Limb (tissue), 2 donors: ENCODE data around the gene ZMAT3.
"Not testable (repeated sequence)": the region's sequence is repeated elsewhere in the genome, so short reads cannot be mapped to it uniquely, and the experiment has no call there.

Source experiments
- DNase-seq, 2 donors: peaks; one replicate each; pipeline ENCODE4 v3.0.0-alpha.2; 2016; ENCODE audit errors: extremely low spot score in 2 of 2

Gene ZMAT3

DNA sequence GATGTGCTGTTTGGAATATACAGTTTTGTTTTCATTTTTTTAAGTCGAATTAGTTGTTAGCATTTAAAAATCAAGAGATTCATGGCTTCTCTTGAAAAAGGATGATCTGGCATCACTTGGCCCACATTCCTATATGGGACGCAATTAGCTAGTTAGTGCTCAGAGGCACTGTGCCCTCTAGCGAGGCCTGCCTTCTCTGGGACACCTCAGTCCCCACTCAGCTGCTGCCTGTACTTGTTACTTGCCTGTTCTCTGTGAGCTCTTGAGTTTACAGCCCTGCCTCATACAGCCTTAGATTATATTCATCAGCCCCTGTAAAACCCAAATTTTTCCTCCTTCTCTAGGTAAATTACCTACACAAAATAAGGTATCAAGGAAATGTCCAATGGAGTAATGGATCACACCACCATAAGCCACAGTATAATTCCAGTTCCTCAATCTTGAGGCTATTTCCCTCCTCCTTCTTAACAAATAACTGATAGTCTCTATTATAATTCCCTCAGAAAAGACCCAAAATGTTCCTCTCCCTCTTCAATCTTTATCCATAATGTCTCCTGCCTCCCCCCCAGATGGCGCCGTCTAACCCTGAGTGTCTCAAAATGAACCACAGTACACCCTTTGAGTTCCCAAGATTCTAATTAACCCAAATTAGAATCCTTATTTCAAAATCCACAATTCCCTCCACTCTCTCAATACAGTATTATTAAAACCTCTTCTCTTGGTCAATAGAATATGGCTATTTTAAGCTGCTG is 2.7 kb downstream of the ZMAT3 start:
- no peak for DNase-seq

DNA sequence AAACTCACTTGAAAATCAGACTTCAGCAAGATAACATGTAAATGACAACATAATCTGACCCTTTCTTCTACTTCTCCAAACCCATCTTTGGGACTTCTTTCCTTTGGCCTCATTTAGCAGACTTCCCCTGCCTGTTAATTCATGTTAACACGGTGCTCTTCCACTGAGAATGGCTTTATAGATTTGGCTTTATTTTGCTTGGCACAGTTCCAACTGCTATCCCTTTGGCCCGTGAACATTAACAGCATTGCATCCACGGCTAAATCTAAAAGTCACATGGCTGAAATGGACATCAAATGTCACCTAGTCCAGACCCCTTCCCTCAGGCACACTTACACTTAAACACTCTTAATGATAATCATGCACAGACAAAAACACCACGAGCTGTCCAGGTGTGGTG is 3.8 kb downstream of the ZMAT3 start:
- DNase-seq: no peak

DNA sequence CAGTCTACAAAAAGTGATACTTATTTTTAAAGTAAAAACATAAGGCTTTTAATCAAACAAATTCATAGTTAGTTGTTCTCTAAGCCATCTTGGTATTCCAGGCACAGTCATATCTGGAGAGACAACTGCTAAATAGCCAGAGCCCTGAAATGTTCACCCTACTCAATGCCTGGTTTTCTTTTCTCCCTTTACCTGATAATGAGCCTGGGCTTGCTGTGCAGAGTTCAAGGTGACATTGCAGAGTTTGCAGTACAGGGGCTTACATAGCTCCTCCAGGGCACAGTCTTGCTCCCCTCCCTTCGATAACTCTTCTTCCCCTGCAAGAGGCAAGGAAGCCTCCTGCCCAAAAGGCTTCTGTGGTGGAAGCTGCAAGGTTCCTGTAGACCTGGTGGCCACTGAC is 4.3 kb downstream of the ZMAT3 start:
- no peak for DNase-seq

DNA sequence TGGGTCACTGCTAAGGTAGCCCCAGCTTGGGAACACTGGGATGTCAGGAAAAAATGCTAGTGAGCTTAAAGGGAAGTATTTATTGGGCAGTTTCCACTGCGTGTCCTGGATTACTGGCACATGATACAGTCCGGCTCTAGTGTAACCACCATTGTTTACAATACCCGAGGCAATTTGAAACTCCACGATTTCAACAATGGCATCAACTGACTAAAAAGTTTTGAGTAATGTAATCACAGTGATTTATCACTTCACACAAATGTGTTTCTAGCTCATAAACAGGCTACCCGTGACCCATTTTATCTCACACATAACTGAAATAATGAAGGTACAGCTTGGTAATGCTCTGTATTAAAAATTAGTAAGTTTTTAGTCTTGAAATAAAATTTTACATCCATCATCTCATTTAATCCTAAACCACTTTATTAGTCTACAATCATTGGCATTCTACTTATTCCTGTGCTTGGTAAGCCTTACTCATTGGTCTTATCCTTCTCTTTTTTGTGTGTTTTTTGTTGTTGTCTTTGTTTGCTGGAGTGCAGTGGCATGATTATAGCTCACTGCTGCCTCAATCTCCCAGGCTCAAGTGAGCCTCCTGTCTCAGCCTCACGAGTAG is 7.6 kb downstream of the ZMAT3 start:
- DNase-seq: no peak

DNA sequence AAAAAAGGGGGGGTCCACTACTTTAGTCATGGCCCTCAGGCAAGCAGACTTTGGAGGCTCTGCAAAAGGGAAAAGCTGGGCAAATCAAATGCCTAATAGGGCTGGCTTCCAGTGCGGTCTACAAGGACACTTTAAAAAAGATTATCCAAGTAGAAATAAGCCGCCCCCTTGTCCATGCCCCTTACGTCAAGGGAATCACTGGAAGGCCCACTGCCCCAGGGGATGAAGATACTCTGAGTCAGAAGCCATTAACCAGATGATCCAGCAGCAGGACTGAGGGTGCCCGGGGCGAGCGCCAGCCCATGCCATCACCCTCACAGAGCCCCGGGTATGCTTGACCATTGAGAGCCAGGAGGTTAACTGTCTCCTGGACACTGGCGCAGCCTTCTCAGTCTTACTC is 15.3 kb downstream of the ZMAT3 start:
- DNase-seq: no peak

DNA sequence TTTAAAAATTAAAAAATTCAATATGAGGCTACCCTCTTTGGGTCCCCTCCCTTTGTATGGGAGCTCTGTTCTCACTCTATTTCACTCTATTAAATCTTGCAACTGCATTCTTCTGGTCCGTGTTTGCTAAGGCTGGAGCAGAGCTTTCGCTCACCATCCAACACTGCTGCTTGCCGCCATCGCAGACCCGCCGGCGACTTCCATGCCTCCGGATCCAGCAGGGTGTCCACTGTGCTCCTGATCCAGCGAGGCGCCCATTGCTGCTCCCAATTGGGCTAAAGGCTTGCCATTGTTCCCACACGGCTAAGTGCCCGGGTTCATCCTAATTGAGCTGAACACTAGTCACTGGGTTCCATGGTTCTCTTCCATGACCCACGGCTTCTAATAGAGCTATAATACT is 17.0 kb downstream of the ZMAT3 start:
- not testable (repeated sequence) for DNase-seq

DNA sequence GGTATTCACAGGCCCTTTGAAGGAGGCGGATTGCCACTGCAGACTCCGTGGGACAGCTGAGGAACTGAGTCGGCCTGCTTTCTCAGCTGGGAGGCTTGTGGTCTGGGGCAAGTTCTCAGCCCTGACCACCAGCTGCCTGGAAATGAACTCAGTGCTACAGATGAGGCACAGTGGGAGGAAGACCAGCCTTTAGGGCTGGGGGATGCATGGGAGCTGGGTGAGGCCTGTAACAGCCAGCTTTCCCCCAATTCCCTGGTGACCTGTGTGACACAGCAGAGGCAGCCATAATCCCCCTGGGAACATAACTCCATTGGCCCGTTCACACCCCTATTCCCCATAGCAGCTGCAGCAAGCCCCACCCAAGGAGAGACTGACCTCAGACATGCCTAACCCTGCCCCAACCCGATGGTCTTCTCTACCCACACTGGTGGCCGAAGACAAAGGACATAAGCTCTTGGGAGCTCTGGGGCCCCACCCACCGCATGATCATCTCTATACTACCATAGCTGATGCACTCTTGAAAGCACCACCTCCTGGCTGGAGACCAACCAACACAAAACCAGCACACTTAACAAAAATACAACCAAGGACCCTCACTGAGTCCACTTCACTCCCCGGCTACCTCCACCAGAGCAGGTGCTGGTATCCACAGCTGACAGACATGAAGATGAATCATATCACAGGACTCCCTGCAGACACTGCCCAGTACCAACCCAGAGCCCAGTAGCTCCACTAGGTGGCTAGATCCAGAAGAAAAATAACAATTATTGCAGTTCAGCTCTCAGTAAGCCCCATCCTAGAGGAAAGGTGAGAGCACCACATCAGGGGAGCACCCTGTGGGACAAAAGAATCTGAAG is 24.9 kb downstream of the ZMAT3 start:
- DNase-seq: no peak

DNA sequence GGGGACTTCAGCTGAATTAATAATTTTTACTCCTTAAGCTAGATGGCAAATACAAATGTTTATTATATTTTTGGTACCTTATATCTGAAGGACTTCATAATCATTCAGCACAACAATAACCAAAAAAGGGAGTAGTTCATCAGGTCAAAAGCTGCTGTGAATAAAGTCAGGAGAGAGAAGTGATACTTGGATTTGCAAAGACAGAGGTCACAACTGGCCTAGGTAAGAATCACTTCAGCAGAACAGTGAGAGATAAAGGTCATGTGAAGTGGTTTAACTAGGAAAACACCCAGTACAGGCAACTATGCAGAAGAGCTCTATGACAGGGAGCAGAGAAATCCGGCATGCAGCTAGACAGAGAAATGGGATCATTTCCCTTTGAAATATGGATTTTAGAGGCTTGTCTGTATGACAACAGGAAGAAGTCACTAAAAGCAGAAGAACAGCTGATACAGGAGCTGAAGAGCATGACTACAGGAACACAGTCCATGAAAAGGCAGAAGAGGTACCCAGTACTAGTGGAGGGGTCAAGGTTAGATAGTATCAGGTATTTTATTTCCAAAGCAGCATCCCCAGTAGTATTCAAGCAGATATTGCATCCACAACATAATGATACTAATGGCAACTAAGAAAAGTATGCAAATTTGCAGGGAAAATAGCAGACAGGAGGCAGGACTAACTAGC is 25.7 kb downstream of the ZMAT3 start:
- DNase-seq: no peak

DNA sequence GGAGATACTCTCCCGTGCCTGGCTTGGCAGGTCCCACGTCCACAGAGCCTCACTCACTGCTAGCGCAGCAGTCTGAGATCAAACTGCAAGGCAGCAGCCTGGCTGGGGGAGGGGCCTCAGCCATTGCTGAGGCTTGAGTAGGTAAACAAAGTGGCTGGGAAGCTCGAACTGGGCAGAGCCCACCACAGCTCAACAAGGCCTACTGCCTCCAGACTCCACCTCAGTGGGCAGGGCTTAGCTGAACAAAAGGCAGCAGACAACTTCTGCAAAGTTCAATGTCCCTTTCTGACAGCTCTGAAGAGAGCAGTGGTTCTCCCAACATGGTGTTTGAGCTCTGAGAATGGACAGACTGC is 32.7 kb downstream of the ZMAT3 start:
- DNase-seq: not testable (repeated sequence)

DNA sequence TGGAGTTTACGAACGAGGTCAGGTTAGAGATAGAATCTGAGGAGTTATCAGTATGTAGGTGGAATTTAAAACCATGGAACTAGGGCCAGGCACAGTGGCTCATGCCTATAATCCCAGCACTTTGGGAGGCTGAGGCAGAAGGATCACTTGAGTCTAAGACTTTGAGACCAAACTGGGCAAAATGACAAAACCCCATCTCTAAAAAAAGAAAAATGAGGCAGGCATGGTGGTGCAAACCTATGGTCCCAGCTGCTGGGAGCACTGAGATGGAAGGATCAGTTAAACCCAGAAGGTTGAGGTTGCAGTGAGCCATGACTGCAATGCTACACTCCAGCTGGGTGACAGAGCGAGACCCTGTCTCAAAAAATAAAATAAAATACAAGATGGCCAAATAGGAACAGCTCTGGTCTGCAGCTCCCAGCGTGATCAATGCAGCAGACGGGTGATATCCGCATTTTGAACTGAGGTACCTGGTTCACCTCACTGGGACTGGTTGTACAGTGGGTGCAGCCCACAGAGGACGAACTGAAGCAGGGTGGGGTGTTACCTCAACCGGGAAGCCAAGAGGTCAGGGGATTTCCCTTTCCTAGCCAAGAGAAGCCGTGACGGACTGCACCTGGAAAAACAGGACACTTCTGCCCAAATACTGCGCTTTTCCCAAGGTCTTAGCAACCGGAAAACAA is 33.3 kb downstream of the ZMAT3 start:
- DNase-seq: no peak

DNA sequence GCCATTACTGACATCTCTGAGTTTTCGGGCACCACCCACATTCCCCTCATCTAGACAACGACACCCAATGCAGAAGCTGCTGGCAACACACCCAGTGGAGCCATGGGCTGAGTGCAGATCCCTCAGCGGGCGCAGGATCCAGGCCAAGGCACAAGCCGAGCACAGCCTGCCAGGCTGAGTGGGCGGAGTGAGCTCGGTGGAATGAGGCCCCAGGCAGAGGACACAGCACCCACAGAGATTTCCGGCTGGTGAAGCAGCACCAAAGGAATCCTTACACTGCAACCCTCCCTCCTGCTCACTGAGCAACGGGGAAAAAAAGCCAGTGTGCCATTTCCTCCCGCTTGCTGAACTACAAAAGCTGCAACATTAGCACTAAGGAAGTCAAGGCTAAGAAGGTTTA is 34.3 kb downstream of the ZMAT3 start:
- DNase-seq: no peak

DNA sequence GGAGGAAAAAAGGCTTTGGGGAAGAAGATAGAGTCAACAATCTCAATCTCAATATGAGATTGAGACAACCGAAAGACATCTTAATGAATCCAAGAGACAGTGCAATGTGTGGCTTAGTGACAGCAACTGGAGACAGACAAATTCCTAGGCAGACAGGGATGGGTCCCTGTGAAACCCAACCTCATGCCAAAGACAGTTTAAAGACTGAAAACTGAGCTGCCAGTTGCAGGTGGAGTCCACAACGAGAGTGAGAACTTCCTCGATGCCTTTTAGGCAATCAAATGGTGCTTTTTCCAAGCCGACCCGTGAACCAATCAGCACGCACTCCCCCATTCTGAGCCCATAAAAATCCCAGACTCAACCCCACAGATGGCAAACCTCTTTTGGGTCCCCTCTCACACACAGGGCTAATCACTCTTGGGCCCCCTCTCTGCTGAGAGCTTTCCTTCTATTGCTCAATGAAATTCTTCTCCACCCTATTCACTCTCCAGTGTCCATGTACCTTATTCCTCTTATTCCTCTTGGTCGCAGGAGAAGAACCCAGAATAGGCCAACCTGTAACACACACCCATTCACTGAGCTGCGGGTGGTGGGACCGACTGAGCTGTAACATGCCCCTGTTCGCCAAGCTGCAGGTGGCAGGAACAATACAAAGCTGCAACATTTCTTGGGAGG is 34.8 kb downstream of the ZMAT3 start:
- DNase-seq: no peak

DNA sequence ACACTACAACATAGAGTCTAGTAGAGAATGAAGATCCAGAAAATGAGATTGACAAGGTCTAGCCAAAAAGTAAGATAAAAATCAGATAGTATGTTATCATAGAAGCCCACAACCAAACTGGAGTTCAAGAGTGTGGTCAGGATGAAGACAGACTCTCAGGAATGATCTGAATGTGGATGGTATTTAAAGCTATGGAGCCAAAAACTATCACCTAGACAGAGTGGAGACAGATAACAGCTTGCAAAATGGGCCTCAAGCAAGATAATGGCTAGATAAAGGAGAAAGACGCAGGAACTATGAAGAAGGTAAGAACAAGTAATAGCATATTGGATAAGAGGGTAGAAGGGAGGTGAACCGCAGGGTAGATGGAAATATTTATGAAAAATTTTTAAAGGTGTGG is 35.4 kb downstream of the ZMAT3 start:
- no peak for DNase-seq

DNA sequence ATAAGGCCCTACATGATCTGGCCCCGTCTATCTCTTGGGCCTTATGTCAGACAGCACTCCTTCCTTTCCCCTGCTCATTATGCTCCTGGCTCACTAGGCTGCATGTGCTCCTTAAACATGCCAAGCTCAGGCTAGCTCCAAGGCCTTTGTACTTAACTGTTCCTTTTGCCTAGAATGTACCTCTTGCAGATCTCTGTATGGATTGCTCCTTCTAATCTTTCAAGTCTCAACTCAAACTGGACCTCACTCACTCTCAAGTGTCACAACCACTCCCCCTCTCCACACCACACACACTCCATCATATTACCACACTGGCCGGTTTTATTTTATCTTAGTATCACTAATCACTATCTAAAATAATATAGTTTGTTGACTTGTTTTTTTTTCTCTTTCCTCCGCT is 36.4 kb downstream of the ZMAT3 start:
- DNase-seq: no peak

DNA sequence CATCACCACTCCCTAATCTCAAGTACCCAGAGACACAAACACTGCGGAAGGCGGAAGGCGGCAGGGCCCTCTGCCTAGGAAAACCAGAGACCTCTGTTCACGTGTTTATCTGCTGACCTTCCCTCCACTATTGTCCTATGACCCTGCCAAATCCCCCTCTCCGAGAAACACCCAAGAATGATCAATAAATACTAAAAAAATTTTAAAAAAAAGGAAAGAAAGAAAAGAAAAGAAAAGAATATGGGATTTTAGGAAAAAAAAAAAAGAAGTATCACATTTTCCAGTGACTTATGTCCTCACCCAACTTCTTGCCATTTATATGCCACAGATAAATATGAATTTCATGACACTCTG is 38.3 kb downstream of the ZMAT3 start:
- DNase-seq: not testable (repeated sequence)

DNA sequence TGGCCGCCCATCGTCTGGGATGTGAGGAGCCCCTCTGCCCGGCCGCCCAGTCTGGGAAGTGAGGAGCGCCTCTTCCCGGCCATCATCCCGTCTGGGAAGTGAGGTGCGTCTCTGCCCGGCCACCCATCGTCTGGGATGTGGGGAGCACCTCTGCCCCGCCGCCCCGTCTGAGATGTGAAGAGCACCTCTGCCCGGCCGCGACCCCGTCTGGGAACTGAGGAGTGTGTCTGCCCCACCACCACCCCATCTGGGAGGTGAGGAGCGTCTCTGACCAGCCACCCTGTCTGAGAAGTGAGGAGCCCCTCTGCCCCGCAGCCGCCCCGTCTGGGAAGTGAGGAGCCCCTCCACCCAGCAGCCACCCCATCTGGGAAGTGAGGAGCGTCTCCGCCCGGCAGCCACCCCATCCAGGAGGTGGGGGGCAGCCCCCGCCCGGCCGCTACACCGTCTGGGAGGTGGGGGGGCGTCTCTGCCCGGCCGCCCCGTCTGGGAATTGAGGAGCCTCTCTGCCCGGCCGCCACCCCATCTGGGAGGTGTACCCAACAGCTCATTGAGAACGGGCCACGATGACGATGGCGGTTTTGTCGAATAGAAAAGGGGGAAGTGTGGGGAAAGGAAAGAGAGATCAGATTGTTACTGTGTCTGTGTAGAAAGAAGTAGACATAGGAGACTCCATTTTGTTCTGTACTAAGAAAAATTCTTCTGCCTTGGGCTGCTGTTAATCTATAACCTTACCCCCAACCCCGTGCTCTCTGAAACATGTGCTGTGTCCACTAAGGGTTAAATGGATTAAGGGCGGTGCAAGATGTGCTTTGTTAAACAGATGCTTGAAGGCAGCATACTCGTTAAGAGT is 38.9 kb downstream of the ZMAT3 start:
- not testable (repeated sequence) for DNase-seq

DNA sequence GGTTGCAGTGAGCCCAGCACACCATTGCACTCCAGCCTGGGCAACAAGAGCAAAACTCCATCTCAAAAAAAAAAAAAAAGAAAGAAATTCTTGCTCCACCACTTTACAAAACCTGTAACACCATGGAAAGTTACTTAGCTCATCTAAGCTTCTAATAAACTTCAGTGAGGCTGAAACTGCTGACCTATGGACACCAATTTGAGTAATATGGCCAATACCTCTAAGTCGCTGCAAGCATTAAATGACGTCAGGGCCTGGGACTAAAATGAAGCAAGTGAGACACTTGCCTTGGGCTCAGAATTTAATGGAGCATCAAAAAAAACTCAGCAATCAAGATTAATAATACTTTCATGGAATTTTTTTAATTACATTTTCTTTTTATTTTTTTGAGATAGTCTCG is 42.5 kb downstream of the ZMAT3 start:
- DNase-seq: no peak

DNA sequence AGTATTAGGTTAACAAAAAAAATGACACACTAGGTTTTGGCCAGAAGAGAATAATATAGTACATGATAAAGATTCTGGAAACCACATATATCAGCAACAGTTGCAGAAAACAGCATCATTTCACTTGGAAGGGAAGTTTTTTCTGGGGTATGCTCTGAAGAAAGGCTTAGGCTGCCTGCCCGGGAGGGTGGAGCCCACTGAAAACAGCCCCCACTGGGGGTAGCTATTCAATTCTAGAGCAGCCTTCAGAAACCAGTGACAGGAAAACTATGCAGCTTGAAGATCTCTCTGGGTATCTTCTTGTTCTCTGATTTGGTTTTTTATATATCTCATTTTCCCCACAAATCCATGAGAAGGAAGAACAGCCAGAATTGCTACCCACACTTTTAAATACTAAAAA is 43.2 kb downstream of the ZMAT3 start:
- no peak for DNase-seq

DNA sequence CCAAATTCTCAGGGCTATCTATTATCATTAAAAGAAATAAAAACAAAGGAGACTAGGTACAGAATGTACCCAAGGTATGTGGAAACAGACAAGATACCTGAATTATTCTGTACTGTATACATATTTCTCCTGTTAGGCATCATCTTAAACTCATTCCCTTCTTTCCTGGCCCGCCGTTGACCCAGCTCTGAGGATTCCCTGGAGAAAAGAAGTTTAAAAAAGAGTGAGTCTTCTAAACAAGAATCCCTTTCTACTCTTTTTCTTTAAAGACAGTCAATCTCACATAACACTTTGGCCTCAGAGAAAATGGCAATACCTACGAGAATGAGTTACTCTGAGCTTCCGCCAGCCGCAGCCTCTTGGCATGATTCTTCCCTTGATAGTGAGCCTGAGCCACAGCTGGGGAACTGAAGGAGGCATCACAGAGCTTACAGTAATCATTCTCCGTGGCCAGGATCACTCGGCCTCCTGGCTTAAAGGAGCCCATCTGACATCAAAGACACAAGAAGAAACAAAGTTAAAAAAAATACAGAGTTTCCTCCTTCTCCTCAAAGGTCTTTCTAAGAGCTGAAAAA is 44.2 kb downstream of the ZMAT3 start:
- DNase-seq: no peak

DNA sequence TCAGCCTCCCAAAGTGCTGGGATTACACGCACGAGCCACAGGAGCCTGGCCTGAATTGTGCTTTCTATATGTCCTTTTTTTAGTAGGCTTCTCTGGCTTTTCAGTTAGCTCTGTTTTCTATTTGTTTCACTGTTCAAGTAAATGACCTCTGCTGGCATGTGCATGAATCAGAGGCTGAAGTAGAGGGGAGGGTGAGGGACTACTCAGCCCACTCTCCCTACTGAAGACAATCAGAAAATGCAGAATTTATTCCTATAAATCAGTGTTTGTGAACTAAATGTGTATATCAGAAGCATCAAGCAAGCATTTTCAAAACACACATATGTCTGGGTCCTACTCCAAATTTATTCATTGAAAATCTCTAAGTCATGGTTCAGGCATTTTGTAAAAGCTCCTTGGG is 45.0 kb downstream of the ZMAT3 start:
- no peak for DNase-seq
